ENCODE measurements around the gene POLR1B. TPM values are rescaled to one million over a fixed set of nuclear protein-coding genes. Genes with fewer than 3 reads are reported as not detected.

POLR1B gene
- total RNA-seq, 2 donors from 2014 or later, result 12.5 to 30.8 TPM

DNA sequence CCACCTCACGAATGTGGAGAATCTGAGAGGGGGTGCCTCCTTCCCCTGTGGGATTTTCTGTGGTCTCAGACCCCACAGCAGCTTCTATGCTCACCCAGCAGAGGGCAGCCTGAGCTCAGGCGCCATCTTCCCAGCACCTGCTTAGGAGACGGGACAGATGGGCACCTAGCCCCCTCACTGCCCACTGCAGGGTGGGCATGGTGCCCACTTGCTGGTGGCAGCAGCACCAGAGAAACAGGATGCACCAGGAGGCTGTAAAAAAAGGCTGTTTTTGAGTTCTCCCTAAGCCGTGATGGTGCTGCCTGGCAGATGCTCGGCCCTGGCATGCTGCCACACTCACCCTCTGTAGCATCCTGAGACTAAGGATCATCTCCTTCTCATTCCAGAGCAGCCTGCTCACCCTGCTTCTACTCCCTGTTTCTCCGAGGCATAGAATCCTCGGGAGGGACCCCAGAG, 84.4 kb downstream of the POLR1B start:
- TF ChIP-seq, protein P1, sequence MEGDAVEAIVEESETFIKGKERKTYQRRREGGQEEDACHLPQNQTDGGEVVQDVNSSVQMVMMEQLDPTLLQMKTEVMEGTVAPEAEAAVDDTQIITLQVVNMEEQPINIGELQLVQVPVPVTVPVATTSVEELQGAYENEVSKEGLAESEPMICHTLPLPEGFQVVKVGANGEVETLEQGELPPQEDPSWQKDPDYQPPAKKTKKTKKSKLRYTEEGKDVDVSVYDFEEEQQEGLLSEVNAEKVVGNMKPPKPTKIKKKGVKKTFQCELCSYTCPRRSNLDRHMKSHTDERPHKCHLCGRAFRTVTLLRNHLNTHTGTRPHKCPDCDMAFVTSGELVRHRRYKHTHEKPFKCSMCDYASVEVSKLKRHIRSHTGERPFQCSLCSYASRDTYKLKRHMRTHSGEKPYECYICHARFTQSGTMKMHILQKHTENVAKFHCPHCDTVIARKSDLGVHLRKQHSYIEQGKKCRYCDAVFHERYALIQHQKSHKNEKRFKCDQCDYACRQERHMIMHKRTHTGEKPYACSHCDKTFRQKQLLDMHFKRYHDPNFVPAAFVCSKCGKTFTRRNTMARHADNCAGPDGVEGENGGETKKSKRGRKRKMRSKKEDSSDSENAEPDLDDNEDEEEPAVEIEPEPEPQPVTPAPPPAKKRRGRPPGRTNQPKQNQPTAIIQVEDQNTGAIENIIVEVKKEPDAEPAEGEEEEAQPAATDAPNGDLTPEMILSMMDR (IDR thresholded peaks at IDR 0.05), result peak; percentile 71
- H3K4me1 ChIP-seq (ENCODE audit: control insufficient read depth in 1 of 2, low read depth in 2 of 2), result peaks cover 28 to 30% of the 10 kb centered on the region in 2 donors
- H3K36me3 ChIP-seq, result no peaks in the 10 kb centered on the region
- peak overlapping the region; percentile 59 for H3K4me3 ChIP-seq
- ATAC-seq (ENCODE audit: insufficient number of reproducible peaks, low FRiP score, low read depth) (peak; percentile 38), DNase-seq (ENCODE audit: low spot score) (no peak)
- no peaks in the 10 kb centered on the region for H3K27me3 ChIP-seq (replicated peaks; ENCODE audit: insufficient read depth)
- peak overlapping the region; percentile 71 to 88 for H3K27ac ChIP-seq
- no peaks in the 10 kb centered on the region for H3K9me3 ChIP-seq

Other genes starting within 250 kb of the POLR1B start
- 10 to 100 TPM; 30.3 to 53.3 TPM for gene RGPD8, start 108.8 kb upstream of the POLR1B start, total RNA-seq
- 10 to 100 TPM; 30.9 to 35.9 TPM for gene TTL, start 60.3 kb upstream of the POLR1B start, total RNA-seq
- 1 to 10 TPM; 6.8 to 8.3 TPM for gene CHCHD5, start 42.1 kb downstream of the POLR1B start, total RNA-seq
- 100 to 1,000 TPM in 1 of 2 donors, 10 to 100 TPM in 1; 62.3 to 146 TPM for gene SLC20A1, start 103.5 kb downstream of the POLR1B start, total RNA-seq
- not detected for gene NT5DC4, start 178.6 kb downstream of the POLR1B start, total RNA-seq
- 1 to 10 TPM in 1 of 2 donors, not detected in 1; 1.3 TPM for gene CKAP2L, start 222.1 kb downstream of the POLR1B start, total RNA-seq
- under 1 TPM in 1 of 2 donors, not detected in 1; 0.56 TPM for gene IL1A, start 242.0 kb downstream of the POLR1B start, total RNA-seq

Measured in thoracic aorta (tissue), 2 donors.